GM23338 (cell line): ENCODE measurements around the gene NPHS1.

Experiments used
- CTCF ChIP-seq, 2 experiments: fragments of 200-600 bp in 1 of 2; sonication (generic) in 1 of 2; conservative IDR thresholded peaks; 2 replicates each; pipeline versions ENCODE4 v1.5.1 to v1.6.1; 2016 to 2017; ENCODE audit warnings: antibody characterized with exemption in 2 of 2, low read depth in 2 of 2, mild to moderate bottlenecking in 2 of 2, moderate library complexity in 1 of 2
- EZH2 ChIP-seq: fragments of 200-600 bp; sonication (generic); IDR thresholded peaks from one replicate; pipeline ENCODE4 v1.8.0; 2017; ENCODE audit warnings: antibody characterized with exemption, mild to moderate bottlenecking, low read depth; ENCODE audit not compliant: unreplicated experiment
- POLR2AphosphoS5 ChIP-seq: IDR thresholded peaks from 2 replicates; pipeline ENCODE4 v1.6.1; 2016; ENCODE audit warnings: antibody characterized with exemption, low read depth

GRCh38 chr19:35811317-35812219 lies 40.7 kb downstream of the NPHS1 start:
- no peak for TF ChIP-seq EZH2
- TF ChIP-seq CTCF (conservative IDR thresholded peaks at IDR 0.05; ENCODE audit: low read depth in 2 of 2) = no peak
- no peak for TF ChIP-seq POLR2AphosphoS5
